IMR-90 (cell line): Measurements from ENCODE around the gene APOBEC3H. TPM values are rescaled to one million over a fixed set of nuclear protein-coding genes. Genes with fewer than 3 reads are reported as not detected.

Source experiments
- ATAC-seq: fragments of 200-7000 bp; cut with Tn5 transposase; 2 replicates; pipeline ENCODE4 v1.9.1; 2020; ENCODE audit warnings: low read depth, mild to moderate bottlenecking, moderate library complexity
- BruUV-seq: library from RNA; stranded (reverse); fragments of 400-500 nt; replicated peaks from 2 replicates; lab custom pipeline; 2021; lab: Mats Ljungman, UMichigan
- CTCF ChIA-PET: fragments of 300-600 bp; formaldehyde crosslinking; extraction: SDS; loops from one replicate; lab custom pipeline; 2021; ENCODE audit warnings: antibody characterized with exemption; lab: Yijun Ruan, JAX
- POLR2A ChIA-PET: fragments of 300-600 bp; sonication (Branson Sonifier 250); formaldehyde crosslinking; loops from one replicate; lab custom pipeline; 2022; ENCODE audit warnings: antibody characterized with exemption; ENCODE audit not compliant: unreplicated experiment; lab: Charles Lee
- DNase-seq: peaks from one replicate; pipeline ENCODE4 v3.0.0; 2013
- H2AFZ ChIP-seq: replicated peaks from 2 replicates; pipeline ENCODE3; 2013; ENCODE audit warnings: low read length, mild to moderate bottlenecking; ENCODE audit not compliant: poor library complexity
- H2AK5ac ChIP-seq: 2 replicates; pipeline ENCODE4 v1.6.1; 2013; ENCODE audit warnings: low read depth, low read length, inconsistent platforms
- H2AK9ac ChIP-seq: replicated peaks from 2 replicates; pipeline ENCODE3; 2013; ENCODE audit warnings: mild to moderate bottlenecking, low read depth, low read length, moderate library complexity; ENCODE audit not compliant: poor library complexity
- H2BK120ac ChIP-seq: 2 replicates; pipeline ENCODE4 v1.6.1; 2013; ENCODE audit warnings: low read depth, low read length, inconsistent platforms
- H2BK15ac ChIP-seq: 3 replicates; pipeline ENCODE4 v1.6.1; 2013; ENCODE audit warnings: low read depth, low read length, inconsistent platforms
- H2BK20ac ChIP-seq: 2 replicates; pipeline ENCODE4 v1.6.1; 2013; ENCODE audit warnings: low read depth, mild to moderate bottlenecking, inconsistent platforms, low read length, moderate library complexity
- H2BK5ac ChIP-seq: 2 replicates; pipeline ENCODE4 v1.6.1; 2013; ENCODE audit warnings: mild to moderate bottlenecking, low read depth, low read length, inconsistent platforms; ENCODE audit not compliant: poor library complexity, severe bottlenecking
- H3K14ac ChIP-seq: replicated peaks from 2 replicates; pipeline ENCODE4 v1.6.1; 2013; ENCODE audit warnings: low read depth, low read length, inconsistent platforms
- H3K18ac ChIP-seq: 2 replicates; pipeline ENCODE4 v1.6.1; 2013; ENCODE audit warnings: low read depth, low read length, control low read depth
- H3K23ac ChIP-seq: 2 replicates; pipeline ENCODE4 v1.6.1; 2013; ENCODE audit warnings: low read depth, low read length, inconsistent platforms
- H3K27ac ChIP-seq: 2 replicates; pipeline ENCODE4 v1.5.1; 2013; ENCODE audit warnings: mild to moderate bottlenecking, control low read depth, low read length; ENCODE audit not compliant: insufficient read depth
- H3K27me3 ChIP-seq: 2 replicates; pipeline ENCODE4 v1.6.1; 2013; ENCODE audit warnings: low read length; ENCODE audit not compliant: control insufficient read depth, insufficient read depth
- H3K36me3 ChIP-seq: 2 replicates; pipeline ENCODE4 v1.6.1; 2013; ENCODE audit warnings: low read length, mixed read lengths; ENCODE audit not compliant: control insufficient read depth, insufficient read depth
- H3K4ac ChIP-seq: 2 replicates; pipeline ENCODE4 v1.6.1; 2013; ENCODE audit warnings: low read depth, low read length, inconsistent platforms
- H3K4me1 ChIP-seq: 2 replicates; pipeline ENCODE4 v1.6.1; 2013; ENCODE audit warnings: low read length, mixed read lengths; ENCODE audit not compliant: control insufficient read depth, insufficient read depth
- H3K4me2 ChIP-seq: 2 replicates; pipeline ENCODE4 v1.6.1; 2013; ENCODE audit warnings: low read depth, mild to moderate bottlenecking, control low read depth, low read length, moderate library complexity
- H3K4me3 ChIP-seq: 2 replicates; pipeline ENCODE4 v1.5.1; 2013; ENCODE audit warnings: low read depth, mild to moderate bottlenecking, control low read depth, low read length, moderate library complexity; ENCODE audit not compliant: insufficient read depth
- H3K56ac ChIP-seq: 2 replicates; pipeline ENCODE4 v1.6.1; 2013; ENCODE audit warnings: low read length, inconsistent platforms; ENCODE audit not compliant: insufficient read depth; ENCODE audit errors: extremely low read depth
- H3K79me1 ChIP-seq, 2 experiments: 2 replicates each; pipeline ENCODE4 v1.6.1; 2013; ENCODE audit warnings: low read length in 2 of 2, inconsistent platforms in 1 of 2, low read depth in 1 of 2
- H3K9ac ChIP-seq: 2 replicates; pipeline ENCODE4 v1.6.1; 2013; ENCODE audit warnings: low read depth, low read length, control low read depth
- H3K9me1 ChIP-seq: 2 replicates; pipeline ENCODE4 v1.6.1; 2013; ENCODE audit warnings: low read length, inconsistent platforms; ENCODE audit not compliant: insufficient read depth
- H3K9me3 ChIP-seq: 2 replicates; pipeline ENCODE4 v1.6.1; 2013; ENCODE audit warnings: low read length; ENCODE audit not compliant: control insufficient read depth, insufficient read depth
- H4K20me1 ChIP-seq: 2 replicates; pipeline ENCODE4 v1.6.1; 2013; ENCODE audit warnings: low read length, inconsistent platforms; ENCODE audit not compliant: insufficient read depth
- H4K5ac ChIP-seq: 2 replicates; pipeline ENCODE4 v1.6.1; 2013; ENCODE audit warnings: mild to moderate bottlenecking, low read depth, low read length, control low read depth
- H4K8ac ChIP-seq, 2 experiments: 2 replicates each; pipeline ENCODE4 v1.6.1; 2013; ENCODE audit warnings: low read depth in 2 of 2, low read length in 2 of 2, control low read depth in 1 of 2, inconsistent platforms in 1 of 2
- H4K91ac ChIP-seq: 2 replicates; pipeline ENCODE4 v1.6.1; 2013; ENCODE audit warnings: low read depth, low read length, inconsistent platforms; ENCODE audit not compliant: insufficient read depth
- BHLHE40 ChIP-seq: fragments of 150-350 bp; IDR thresholded peaks from 2 replicates; pipeline ENCODE4 v1.6.1; 2016; ENCODE audit warnings: mild to moderate bottlenecking, low read depth, low read length
- CEBPB ChIP-seq: IDR thresholded peaks from 2 replicates; pipeline ENCODE4 v1.6.1; 2012; ENCODE audit warnings: low read depth, low read length, improper control_type of control experiment
- CHD1 ChIP-seq: IDR thresholded peaks from 2 replicates; pipeline ENCODE4 v1.6.1; 2012; ENCODE audit warnings: low read depth, low read length, improper control_type of control experiment
- CTCF ChIP-seq: conservative IDR thresholded peaks from 2 replicates; pipeline ENCODE4 v1.5.1; 2012; ENCODE audit warnings: mild to moderate bottlenecking, low read depth, low read length, improper control_type of control experiment
- FOS ChIP-seq: fragments of 150-350 bp; IDR thresholded peaks from 2 replicates; pipeline ENCODE4 v1.6.1; 2016; ENCODE audit warnings: low read depth, low read length
- MAFK ChIP-seq: IDR thresholded peaks from 2 replicates; pipeline ENCODE4 v1.6.1; 2012; ENCODE audit warnings: low read depth, low read length, improper control_type of control experiment
- MAZ ChIP-seq: IDR thresholded peaks from 2 replicates; pipeline ENCODE4 v1.6.1; 2012; ENCODE audit warnings: low read depth, mild to moderate bottlenecking, low read length, improper control_type of control experiment, moderate library complexity, borderline replicate concordance
- MXI1 ChIP-seq: IDR thresholded peaks from 2 replicates; pipeline ENCODE4 v1.6.1; 2012; ENCODE audit warnings: low read depth, mild to moderate bottlenecking, low read length, moderate library complexity, borderline replicate concordance
- NFE2L2 ChIP-seq: fragments of 150-350 bp; IDR thresholded peaks from 2 replicates; pipeline ENCODE4 v1.6.1; 2016; ENCODE audit warnings: low read depth, mild to moderate bottlenecking, low read length
- POLR2A ChIP-seq: IDR thresholded peaks from 2 replicates; pipeline ENCODE4 v1.6.1; 2012; ENCODE audit warnings: mild to moderate bottlenecking, low read depth, low read length
- RCOR1 ChIP-seq: IDR thresholded peaks from 2 replicates; pipeline ENCODE4 v1.6.1; 2012; ENCODE audit warnings: mild to moderate bottlenecking, low read length, improper control_type of control experiment; ENCODE audit not compliant: insufficient replicate concordance
- SMC3 ChIP-seq: fragments of 150-350 bp; IDR thresholded peaks from 2 replicates; pipeline ENCODE4 v1.6.1; 2016; ENCODE audit warnings: low read depth, mild to moderate bottlenecking, antibody characterized with exemption, low read length, moderate library complexity
- USF2 ChIP-seq: fragments of 150-350 bp; IDR thresholded peaks from 2 replicates; pipeline ENCODE4 v1.6.1; 2017; ENCODE audit warnings: mild to moderate bottlenecking, antibody characterized with exemption, low read length, low read depth
- WGBS, 2 experiments: methylation state at CpG; one replicate each; pipeline versions ENCODE4 v1.1.5 to v1.1.7; 2013; ENCODE audit warnings: missing lambda C conversion rate in 2 of 2; ENCODE audit not compliant: insufficient read length in 1 of 2; ENCODE audit errors: extremely low coverage in 2 of 2; 5-methylcytosine and 5-hydroxymethylcytosine counted together
- dilution Hi-C: fragments of 300-500 bp; cut with HindIII; formaldehyde crosslinking; loops from one replicate; pipeline ENCODE4 v1.14.3; 2018; ENCODE audit warnings: low sequenced_read_pairs; ENCODE audit not compliant: unreplicated experiment
- in situ Hi-C: fragments of 300-500 bp; cut with MboI; formaldehyde crosslinking; loops from 3 replicates; pipeline ENCODE4 v1.14.3; 2019; ENCODE audit warnings: low sequenced_read_pairs, inconsistent platforms, mixed read lengths
- intact Hi-C: fragments of 100-400 bp; cut with micrococcal nuclease; formaldehyde crosslinking; loops from 2 replicates; pipeline ENCODE4 v1.10.0; 2022
- polyA plus RNA-seq, 3 experiments: library from polyadenylated mRNA; depleted of rRNA; stranded (reverse); fragments of >200 nt; gene quantifications; 2 replicates each; pipeline ENCODE4 v1.2.3, GENCODE V29; 2012; ENCODE audit warnings: low replicate concordance in 1 of 3
- total RNA-seq: library from RNA; depleted of rRNA; stranded (reverse); fragments of >200 nt; gene quantifications from 2 replicates; pipeline ENCODE4 v1.2.3, GENCODE V29; 2012
- TF ChIP-seq, protein P1 (sequence below): fragments of 150-350 bp; IDR thresholded peaks from 2 replicates; pipeline ENCODE4 v1.6.1; 2016; ENCODE audit warnings: low read depth, mild to moderate bottlenecking, low read length, moderate library complexity, borderline replicate concordance

APOBEC3H gene
- total and polyA plus RNA-seq, 2 of the 4 experiments (the other 2 are of a cell fraction): 0.18 TPM; not detected in 1

GRCh38 chr22:39092111-39092862 lies 4.8 kb upstream of the APOBEC3H start:
- CTCF ChIA-PET: no interaction called here
- H3K4me1 ChIP-seq: peaks cover 5% of the 10 kb centered on the region
- no peak overlapping the region for H2BK15ac ChIP-seq
- H3K9me1 ChIP-seq: no peaks in the 10 kb centered on the region
- H3K27ac ChIP-seq: no peak overlapping the region
- no peak overlapping the region for H3K23ac ChIP-seq
- no peak overlapping the region for H2BK5ac ChIP-seq
- H3K36me3 ChIP-seq: no peaks in the 10 kb centered on the region
- in situ Hi-C loops (no loop called here), intact Hi-C loops (no loop called here), dilution Hi-C loops (no loop called here)
- H3K4me2 ChIP-seq: no peak overlapping the region
- H3K27me3 ChIP-seq: peaks cover 40% of the 10 kb centered on the region
- no peak overlapping the region for H3K14ac ChIP-seq
- no peak overlapping the region for H2AK5ac ChIP-seq
- TF ChIP-seq BHLHE40 (no peak), FOS (no peak), CTCF (no peak), MXI1 (no peak), POLR2A (no peak), SMC3 (no peak), MAFK (no peak), CHD1 (no peak), USF2 (no peak), NFE2L2 (no peak), MAZ (no peak), RCOR1 (no peak), CEBPB (no peak)
- TF ChIP-seq, protein P1, sequence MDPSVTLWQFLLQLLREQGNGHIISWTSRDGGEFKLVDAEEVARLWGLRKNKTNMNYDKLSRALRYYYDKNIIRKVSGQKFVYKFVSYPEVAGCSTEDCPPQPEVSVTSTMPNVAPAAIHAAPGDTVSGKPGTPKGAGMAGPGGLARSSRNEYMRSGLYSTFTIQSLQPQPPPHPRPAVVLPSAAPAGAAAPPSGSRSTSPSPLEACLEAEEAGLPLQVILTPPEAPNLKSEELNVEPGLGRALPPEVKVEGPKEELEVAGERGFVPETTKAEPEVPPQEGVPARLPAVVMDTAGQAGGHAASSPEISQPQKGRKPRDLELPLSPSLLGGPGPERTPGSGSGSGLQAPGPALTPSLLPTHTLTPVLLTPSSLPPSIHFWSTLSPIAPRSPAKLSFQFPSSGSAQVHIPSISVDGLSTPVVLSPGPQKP: no peak
- no peaks in the 10 kb centered on the region for H3K79me1 ChIP-seq
- no peaks in the 10 kb centered on the region for H3K9me3 ChIP-seq
- H3K4ac ChIP-seq: no peak overlapping the region
- H2BK20ac ChIP-seq: no peak overlapping the region
- H2BK120ac ChIP-seq: no peak overlapping the region
- H3K56ac ChIP-seq: no peak overlapping the region
- H4K8ac ChIP-seq: no peak overlapping the region
- 44% methylated on average over 4 of the region's 8 CpGs; no CpG with 5 or more reads in 1 of the 2 experiments for WGBS, 2 experiments
- BruUV-seq: no TSS peak
- H2AFZ ChIP-seq: no peak overlapping the region
- H4K5ac ChIP-seq: no peak overlapping the region
- H3K18ac ChIP-seq: no peak overlapping the region
- DNase-seq (no peak), ATAC-seq (no peak)
- H3K4me3 ChIP-seq: no peak overlapping the region
- H3K9ac ChIP-seq: no peak overlapping the region
- H2AK9ac ChIP-seq: no peak overlapping the region
- no peak overlapping the region for H4K91ac ChIP-seq
- POLR2A ChIA-PET: no interaction called here
- no peaks in the 10 kb centered on the region for H4K20me1 ChIP-seq
